NCI-H446 (cell line): ENCODE measurements around the gene PACSIN2.

Source experiments
- DNase-seq, 2 experiments: peaks; one replicate each; lab custom pipeline; 2025; lab: John Stamatoyannopoulos, UW

PACSIN2 gene

DNA sequence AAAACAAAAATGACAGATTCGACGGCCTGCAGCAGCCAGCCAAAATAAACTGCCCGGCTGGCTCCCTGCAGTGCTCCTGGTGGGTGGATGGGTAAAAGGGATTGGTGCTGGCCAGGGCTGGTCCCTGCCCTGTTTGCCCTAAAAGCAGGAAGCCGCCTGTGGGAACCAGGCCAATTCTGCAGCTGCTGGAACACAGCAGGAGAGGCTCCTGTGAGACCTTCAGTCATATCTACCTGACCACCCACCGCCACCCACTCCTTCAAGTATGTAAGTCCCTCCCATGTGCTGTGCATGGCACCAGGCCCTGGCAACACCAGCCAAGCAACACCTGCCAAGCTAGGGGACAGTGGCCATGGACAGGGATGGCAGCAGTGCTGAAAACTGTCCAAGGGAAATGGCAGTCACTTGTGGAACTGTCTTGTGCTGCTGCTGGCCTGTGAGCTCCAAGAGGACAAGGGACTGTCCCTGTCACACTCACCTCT lies 109.2 kb downstream of the PACSIN2 start:
- no peak for DNase-seq

DNA sequence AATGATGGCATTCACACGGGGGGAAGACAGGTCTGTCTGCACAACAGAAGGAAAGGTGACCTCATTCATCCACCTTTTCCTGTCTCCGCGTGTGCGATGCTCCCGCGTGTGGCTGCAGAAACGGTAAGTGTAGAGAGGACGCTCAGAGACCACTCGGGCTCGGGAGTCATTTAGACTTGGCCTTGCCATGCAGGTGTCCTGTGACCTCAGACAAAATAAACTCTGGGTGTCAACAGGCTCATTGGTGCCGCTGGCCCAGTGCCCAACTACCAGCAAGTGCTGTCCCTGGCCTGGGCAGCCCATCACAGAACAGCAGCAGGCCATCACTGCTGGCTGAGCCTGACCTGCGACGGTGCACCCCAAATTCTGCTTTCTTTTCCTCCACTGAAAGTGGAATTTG lies 109.7 kb downstream of the PACSIN2 start:
- no peak for DNase-seq

DNA sequence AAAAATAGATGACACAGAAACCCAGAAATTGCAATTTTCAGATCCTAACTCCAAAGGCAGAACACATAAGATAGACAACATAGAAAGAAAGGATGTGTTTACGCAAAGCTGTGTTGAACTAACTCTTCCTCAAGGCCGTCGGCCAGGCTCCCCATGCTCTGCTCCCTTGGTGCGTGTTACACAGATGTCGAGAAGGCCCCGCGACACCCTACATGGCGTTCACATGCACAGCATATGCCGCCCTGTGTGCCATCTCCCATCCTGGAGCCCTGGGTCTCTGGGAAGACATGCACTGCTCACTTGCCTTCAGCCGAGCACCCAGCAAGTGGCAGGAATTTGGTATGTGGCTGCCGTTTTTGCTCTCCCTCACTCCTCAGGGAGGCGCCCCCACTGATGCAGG lies 110.9 kb downstream of the PACSIN2 start:
- DNase-seq: no peak

DNA sequence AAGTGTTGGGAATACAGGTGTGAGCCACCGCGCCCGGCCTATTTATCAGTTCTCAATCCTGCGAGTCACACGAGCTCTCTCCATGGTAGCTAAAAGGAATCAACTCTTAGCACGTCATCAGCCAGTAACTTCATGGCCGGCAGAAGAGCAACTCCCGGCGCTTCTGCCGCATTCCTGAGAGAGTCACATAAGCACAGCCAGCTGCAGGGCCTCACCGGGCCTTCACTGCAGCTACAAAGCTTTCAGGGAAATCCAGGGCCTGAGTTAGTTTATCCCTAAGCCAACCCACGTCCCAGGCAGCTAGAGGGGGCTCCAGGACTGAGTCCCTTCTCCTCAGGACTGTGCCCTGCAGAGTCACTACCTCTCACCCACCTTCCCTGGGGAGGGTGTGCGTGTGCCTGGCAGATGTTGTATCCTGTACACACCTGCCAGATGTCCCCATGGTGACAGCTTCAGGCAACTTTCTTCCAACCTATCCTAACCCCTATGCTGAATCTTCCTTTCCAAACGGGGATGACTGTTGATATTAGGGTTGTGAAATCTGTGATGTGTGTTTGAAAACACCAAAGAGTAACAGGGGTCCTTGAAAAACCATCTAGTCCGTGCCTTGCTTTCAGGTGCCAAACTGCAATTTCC lies 112.0 kb downstream of the PACSIN2 start:
- DNase-seq: no peak

DNA sequence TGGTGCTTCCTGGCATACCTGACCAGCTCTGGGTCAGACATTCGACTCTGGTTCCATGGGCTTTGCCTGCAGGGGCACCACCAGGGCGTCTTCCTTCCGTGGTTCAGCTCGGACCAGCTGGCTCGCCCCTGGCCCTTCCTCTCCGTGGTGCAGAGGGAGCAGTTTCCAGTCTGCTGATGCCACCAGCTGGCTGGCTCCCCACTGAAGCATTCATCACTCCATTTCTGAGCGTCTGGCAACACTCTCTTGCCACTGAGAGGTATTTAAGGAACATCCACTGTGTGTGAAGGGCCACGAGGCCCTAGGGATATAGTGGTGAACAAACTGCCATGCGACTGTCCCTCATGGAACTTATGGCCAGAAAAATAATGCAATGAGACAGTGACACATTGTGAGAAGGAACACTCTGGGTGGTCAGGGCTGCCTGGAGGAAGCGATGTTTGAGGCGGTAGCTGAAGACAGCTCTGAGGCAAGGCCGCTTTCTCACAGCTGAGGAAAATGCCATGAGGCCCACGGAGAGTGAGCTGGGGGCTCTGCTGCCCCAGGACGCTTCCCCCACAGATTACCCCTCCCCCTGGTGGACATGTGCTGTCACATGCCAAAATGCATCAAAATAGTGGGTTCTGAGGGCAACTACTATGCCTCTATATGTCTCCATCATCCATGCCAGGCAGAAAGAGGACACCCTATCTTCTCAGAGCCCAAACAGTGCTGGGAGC lies 113.0 kb downstream of the PACSIN2 start:
- peak in 1 of 2 experiments; percentile 64 for DNase-seq

DNA sequence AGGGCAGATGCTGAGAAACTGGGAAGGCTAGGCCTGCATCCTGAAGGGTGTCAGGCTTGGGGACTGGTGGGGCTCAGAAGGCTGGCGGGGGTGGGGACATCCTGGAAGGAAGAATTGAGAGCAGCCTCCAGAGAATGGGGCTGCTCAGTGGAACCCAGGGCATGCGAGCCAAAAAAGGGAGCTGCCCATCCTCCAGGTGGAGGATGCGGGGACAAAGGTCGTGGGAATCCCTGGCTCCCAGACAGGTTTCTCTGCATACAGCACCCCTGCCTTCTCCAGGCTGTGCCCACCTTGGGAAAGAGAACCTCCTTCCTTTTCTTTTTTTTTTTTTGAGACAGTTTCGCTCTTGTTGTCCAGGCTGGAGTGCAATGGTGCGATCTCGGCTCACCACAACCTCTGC lies 117.0 kb downstream of the PACSIN2 start:
- DNase-seq: no peak

DNA sequence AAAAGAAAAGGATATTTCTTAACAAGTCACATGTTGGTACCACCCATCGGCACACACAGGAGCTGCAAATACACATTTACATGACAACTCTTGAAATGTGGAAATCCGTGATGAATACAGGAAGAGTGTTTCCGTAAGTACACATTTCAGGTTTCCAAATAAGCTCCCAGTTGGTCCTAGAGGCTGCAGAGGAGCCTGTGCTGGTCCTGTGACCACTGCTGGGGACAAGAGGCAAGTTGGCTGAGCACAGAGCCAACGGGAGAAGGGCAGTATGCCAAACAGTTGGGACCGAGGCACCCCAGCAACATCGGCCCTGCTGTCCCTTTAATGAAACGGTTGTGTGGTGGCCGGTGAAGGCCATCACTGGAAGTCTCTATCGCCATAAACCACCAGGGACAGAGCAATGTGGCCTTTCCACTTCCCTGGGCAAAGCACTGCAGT lies 119.4 kb downstream of the PACSIN2 start:
- DNase-seq: no peak

DNA sequence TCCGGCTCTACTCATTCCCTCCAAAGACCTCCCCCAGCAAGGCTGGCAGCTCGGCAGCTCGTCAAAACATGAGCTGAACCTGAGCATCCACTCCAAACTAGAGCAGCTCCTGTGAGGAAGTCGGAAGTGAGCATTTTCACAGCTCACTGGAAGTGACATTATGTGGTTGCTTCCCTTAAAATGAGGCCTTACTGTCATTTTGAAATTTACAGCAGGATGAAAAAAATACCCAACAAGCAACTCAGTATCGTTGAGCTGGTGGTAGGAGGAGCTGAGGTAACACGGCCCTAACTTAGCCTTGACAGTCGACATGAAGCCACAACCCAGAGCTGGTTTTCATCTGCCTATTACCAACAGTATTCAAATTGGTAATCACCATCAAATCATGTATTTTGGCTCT lies 119.9 kb downstream of the PACSIN2 start:
- no peak for DNase-seq

DNA sequence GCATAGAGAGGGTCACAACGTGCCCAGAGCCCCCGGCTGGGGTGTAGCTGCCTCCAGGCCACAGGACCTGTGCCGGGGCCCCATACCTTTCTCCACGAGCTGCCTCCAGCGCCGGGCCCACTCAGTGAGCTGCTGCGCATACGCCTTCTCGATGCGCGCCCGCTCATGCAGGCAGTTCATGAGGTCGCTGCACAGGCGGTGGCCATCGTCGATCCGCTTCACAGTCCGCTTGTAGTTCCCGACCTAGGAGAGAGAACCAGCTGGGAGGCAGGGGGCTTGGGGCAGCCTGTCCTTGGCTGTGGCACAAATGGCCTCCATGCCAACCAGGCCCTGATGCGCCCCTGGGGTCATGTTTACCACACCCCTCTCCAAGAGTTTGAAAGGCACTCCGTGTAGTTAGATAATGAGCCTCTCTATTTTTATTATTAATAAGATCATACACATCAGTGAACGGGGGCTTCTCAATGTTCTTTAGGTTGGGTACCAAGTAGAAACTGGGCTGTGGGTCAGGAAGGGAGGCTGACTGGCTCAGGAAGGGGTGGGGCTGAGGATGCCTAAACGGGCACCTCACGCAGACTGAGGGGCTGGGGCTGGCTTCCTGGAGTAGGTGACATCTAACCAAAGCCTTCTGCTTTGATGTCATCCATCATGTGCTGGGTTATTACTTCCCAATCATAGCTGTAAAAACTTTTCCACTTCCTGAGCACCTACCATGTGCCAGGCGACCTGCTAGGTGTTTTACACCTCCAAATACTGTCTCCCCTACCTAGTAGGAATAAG lies 121.4 kb downstream of the PACSIN2 start:
- no peak for DNase-seq

DNA sequence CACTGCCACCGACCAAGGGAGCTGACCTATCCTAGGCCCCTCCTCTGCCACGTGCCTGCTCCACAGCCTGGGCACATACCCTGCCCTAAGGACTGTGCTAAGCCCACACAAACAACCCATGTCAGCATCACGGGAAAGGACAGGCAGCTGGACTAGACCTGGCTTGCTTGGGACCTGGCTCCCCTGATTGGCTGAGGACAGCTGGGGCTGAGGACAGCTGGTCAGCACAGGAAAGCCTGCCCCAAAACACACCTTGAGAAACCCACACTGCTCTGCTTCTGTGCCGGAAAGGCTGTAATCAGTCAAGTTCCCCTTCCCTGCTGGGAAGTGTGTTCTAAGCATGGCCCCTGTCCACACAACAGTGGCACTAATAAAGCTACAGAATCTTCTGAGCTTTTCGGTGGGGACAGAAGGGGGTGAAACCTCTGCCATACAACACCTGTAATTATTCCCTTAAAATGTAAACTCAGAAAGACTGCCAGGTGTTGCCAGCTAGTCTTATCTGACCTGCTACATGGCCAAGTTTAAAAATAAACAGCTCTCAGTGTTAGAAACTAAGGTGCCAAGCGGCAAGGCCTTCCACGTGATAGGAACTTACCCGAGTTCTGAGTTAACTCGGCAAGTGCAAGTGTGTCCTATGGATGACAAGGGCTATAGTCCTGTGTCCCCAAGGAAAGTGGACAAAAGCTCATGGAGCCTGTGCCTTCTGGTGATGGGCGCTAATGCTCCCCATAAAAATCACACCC lies 122.2 kb downstream of the PACSIN2 start:
- DNase-seq: no peak

DNA sequence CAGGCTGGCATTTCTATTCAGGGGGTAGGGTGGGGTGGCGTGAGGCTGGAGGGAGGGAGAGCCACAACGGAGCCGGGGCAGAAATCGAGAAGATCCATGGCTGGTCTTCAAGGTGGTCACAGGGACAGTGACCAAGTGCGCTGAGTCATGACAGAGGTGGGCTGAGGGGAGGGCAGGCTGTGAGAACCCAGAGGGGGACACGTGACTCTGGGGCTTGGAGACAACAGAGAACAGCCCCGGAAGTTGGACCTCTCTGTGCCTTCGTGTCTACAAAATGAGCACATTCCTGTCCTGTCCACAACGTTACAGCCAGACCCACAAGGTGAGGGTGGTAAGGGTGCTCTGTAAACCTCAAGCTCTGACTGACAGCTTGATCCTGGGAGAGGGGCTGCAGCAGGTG lies 122.8 kb downstream of the PACSIN2 start:
- DNase-seq: no peak

DNA sequence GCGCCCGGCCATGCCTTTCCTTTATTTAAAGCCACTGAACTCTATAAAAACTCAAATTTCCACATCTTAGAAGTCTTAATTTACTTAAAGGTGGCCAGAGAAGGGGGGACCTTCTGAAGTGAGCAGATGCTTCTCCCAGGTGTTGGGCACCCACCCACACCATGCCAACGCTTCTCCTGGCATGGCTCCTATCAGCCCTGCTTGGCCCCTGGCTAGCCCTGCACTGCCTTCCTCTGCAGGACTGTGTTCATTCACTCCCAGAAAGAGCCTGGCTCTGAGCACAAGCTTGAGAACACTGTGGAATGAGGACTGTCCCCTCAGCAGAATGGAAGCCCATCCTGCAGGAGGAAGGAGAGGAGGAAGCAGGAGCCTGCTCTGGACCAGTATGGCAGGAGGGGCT lies 123.3 kb downstream of the PACSIN2 start:
- no peak for DNase-seq

DNA sequence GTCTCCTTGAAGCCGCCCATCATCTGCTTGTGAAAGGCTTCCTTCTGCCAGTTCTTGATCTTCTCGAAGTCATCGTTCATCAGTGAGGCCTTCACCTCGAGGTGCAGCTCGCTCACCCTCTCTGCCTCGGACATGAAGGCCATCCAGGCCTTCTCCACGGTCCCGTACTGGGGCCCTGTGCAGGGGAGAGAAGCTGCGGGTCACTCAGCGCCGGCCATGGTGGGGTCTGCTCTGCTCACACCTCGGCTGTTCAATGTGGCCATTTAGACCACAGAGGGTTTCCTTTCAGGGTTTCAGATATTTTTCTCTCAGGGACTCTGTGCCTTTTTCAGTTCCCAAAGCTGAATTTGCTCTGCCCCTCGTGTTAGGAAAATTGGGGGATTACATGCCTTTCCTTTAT lies 123.9 kb downstream of the PACSIN2 start:
- DNase-seq: no peak

DNA sequence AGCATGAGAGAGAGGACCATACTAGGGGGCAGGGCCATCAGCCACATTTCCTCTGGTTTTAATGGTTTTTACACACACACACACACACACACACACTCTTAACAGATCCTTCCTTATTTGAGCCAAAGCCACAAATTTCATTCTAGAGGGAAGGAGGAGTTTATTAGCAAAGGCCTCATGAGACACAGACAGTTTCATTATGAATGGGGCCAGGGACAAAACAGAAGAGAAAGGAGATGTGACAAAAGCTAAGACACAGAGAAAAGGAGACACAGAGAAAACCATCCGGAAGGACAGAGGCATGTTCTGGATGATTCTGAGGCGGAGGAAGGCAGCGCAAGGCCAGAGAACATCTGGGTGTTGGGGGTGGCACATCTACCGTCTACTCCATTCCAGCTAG lies 125.6 kb downstream of the PACSIN2 start:
- no peak for DNase-seq

DNA sequence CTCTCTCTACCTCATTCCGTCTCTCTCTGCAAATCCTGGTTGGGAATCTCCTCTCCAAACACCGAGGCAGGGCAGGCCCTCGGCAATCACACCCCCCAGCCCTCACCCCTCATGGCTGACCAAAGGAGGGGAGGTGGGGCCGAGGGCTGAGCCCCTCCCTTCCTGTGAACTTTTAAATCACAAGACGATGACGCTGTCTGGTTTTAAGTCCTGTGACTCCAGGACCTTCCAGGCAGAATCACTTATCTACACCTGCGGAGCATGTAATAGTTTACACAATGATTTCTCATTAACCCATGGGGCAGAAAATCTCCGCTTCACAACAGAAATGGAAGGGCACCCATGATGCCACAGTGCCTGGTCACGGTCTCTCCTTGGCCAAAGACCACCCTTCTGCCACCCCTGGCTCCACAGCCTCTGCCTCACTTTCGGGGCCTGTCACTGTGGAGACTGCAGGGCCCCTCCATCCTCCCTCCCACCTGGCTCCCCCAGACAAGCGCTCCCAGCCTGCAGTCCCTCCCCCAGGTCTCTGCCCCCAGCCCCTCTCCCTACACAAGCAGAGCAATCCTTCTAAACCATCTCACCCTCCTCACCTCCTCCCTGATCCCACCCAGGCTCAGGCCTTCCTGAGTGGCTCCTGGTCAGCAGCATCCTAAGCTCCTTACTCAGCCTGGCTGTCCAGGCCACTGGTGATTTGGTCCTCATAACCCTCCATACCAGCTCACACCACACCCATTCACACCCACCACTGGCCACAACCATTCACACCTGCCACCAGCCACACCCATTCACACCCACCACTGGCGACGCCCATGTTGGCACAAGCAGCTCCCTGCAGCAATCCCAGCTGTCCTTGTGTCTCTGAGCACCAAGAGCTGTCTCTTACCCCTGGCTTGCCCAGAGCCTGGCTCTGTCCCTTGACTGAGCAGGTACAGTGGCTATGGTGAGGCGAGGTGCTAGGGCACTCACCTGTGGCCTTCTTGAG lies 127.1 kb downstream of the PACSIN2 start:
- DNase-seq: no peak

DNA sequence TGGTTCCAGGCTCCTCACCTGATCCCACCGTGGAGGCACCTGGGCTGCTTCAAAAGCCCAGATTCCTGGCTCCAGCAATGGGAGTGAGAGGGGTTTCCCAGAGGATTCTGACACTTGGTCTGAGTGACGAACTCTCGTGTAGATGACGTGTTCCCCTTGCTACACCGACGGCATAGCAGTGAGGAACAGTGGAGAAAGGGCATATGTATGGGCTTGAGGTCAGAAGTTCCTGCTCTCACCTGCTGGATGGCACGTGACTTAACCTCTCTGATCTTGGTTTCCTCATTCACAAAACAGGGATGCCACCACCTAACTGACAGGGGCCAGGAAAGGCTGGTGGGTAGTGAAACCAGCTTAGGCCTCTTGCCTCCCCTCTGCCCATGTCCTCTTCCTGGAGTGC lies 127.8 kb downstream of the PACSIN2 start:
- DNase-seq: no peak

DNA sequence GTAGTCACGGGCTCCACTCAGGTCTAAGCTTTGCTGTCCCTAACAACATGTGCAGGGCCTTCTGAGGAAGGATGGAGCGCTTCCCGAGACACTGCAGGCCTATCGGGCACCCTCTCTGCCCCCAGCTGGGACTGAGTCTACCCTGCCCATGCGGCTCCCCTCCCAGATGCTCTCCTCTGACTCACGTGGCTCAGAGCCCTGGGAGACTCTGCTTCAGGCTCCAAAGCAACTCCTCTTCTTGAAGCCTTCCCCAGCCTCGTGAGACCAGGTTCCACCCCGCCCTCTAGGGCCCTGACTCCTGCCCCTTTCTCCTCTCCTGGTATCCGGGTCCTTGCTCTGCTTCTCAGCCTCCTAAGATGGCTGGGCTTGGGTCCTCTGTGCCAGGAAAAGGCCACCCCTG lies 129.5 kb downstream of the PACSIN2 start:
- no peak for DNase-seq

DNA sequence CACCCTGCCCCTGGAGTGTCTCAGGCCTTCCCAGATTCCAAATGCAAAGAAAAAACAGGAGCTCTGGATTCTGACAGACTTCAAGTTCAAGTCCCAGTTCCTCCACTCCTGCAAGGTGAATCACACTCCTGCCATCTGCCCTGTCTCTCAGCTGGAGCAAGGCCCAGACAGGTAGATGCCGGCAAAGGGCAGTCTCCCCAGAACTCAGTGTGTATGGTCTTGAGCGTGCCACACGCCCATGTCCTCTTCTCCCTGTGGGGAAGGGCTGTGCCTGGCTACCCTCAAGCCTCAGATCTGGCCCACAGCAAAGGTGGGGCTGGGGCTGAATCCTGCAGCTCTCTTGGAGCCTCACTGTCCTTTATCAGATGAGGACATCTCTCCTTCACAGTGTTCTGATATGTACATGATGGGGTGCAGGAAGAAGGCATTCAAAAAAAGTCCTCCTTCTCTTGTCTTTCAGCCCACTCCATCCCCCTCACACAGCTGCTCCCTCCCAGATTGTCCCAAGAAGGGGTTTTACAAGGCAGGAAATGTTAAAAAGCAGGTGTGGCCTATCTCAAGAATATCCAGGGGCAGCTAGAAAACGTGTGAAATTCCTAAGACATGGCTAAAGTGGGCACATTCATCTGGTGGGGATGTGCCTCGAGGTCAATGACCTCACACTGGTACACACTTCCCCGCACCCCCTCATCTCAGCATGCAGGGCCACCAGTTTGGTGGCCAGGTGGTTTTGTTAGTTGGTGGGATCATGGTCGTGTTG lies 130.2 kb downstream of the PACSIN2 start:
- no peak for DNase-seq

DNA sequence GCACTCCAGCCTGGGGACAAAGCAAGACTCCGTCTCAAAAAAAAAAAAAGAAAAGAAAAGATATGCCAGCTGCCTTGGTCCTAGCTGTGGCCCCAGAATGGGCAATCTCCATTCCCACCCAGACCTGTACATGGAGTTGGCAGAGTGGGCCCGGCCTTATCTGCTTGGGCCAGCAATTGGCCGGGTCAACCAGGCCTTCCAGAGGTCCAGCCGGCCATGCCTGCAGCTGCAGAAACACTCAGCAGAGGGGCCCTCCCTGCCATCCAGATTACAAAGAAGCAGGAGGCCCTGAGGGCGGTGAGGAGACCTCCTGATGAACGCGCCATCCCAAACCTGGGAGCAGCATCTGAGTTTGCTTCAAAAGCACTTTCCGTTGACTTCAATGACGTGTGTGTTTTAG lies 131.0 kb downstream of the PACSIN2 start:
- DNase-seq: no peak

DNA sequence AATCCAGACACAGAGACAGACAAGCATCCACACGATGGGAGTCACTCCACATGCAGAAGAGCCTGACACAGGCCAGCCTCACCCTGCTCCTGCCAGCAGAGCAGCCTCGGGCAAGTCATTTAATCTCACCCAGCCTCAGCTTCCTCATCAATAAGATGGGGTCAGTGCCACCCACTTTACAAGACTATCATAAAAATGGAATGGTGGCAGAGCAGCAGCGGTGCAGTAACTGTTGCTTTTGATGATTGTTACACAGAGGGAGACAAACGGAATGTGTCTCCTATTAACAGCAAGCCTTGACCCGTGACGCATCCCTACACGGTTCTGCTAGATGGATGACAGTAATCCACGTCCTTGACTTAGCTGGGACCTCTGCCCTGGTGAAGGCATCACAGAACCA lies 131.8 kb downstream of the PACSIN2 start:
- no peak for DNase-seq
